ENCODE measurements around the gene ZNF628.
"Not testable (repeated sequence)": the region's sequence is repeated elsewhere in the genome, so short reads cannot be mapped to it uniquely, and the experiment has no call there.

The ZNF628 gene

GRCh38 chr19:55476100-55476775 is at the start of gene ZNF628:
ZNF628 (plus strand) TSS chr19:55476617; CDS start chr19:55479911, 3,294 bp downstream.
- DNase-seq = peak; percentile 84

- DNase-seq = no peak
These were observed 45.2 kb upstream of the ZNF628 start for GRCh38 chr19:55431183-55431582.

GRCh38 chr19:55432241-55432959 is 44.0 kb upstream of the ZNF628 start:
- no peak for DNase-seq

- no peak for DNase-seq
These were observed 43.1 kb upstream of the ZNF628 start for GRCh38 chr19:55433292-55433691.

- no peak for DNase-seq
These were observed 42.0 kb upstream of the ZNF628 start for GRCh38 chr19:55434356-55434919.

- no peak for DNase-seq
These were observed 41.4 kb upstream of the ZNF628 start for GRCh38 chr19:55435020-55435419.

GRCh38 chr19:55436847-55437246 is 39.6 kb upstream of the ZNF628 start:
- DNase-seq = no peak

- no peak for DNase-seq
These were observed 39.0 kb upstream of the ZNF628 start for GRCh38 chr19:55437410-55437809.

- no peak for DNase-seq
These were observed 37.4 kb upstream of the ZNF628 start for GRCh38 chr19:55439052-55439451.

- DNase-seq = no peak
These were observed 35.9 kb upstream of the ZNF628 start for GRCh38 chr19:55440411-55441105.

- DNase-seq = no peak
These were observed 35.1 kb upstream of the ZNF628 start for GRCh38 chr19:55441319-55441691.

GRCh38 chr19:55441692-55442321 is 34.6 kb upstream of the ZNF628 start:
- DNase-seq = no peak

GRCh38 chr19:55442372-55442961 is 34.0 kb upstream of the ZNF628 start:
- DNase-seq = no peak

- no peak for DNase-seq
These were observed 33.2 kb upstream of the ZNF628 start, which contains the start of gene SHISA7 for GRCh38 chr19:55443045-55443823. SHISA7 (minus strand) TSS chr19:55443300; CDS start chr19:55442863, 437 bp downstream.

GRCh38 chr19:55443824-55444480 is 32.5 kb upstream of the ZNF628 start:
- DNase-seq = no peak

- no peak for DNase-seq
These were observed 31.8 kb upstream of the ZNF628 start for GRCh38 chr19:55444646-55445045.

- DNase-seq = no peak
These were observed 30.4 kb upstream of the ZNF628 start for GRCh38 chr19:55446060-55446459.

GRCh38 chr19:55447421-55448174 is 28.8 kb upstream of the ZNF628 start:
- no peak for DNase-seq

GRCh38 chr19:55448175-55448490 is 28.3 kb upstream of the ZNF628 start:
- DNase-seq = not testable (repeated sequence)

- DNase-seq = no peak
These were observed 26.9 kb upstream of the ZNF628 start for GRCh38 chr19:55449469-55449868.

All from SHP77 treated with DMSO at 0.1 percent for 48 hours (cell line).